ENCODE measurements around the gene CAMK2B.

DNA sequence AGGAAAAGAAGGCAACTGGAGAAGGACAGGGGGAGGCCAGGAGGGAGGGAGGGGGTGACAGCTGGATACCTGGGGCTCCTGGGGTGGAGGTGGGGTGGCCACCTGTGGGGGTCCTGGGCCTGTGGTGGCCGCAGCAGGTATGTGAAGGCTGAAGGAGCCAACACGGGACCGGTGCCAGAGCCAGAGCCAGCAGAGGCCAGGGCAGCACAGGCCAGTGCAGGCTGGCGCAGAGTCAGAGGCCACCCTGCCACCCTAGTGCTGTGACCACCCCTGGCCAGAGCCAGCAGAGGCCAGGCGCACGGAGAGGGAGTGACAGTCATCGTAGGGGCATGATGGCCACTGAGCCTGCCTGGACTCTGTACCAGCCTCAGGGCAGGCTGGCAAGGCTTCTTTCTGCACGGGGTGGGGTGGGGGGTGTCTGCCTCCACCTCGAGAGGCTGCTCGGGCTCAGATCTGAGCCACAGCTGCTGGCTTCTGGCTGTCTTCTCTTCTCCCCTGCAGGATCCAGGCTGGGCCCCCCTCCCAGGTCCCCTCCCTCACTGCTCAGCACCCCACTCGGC lies 95.8 kb downstream of the CAMK2B start:
- TF ChIP-seq, protein P1, sequence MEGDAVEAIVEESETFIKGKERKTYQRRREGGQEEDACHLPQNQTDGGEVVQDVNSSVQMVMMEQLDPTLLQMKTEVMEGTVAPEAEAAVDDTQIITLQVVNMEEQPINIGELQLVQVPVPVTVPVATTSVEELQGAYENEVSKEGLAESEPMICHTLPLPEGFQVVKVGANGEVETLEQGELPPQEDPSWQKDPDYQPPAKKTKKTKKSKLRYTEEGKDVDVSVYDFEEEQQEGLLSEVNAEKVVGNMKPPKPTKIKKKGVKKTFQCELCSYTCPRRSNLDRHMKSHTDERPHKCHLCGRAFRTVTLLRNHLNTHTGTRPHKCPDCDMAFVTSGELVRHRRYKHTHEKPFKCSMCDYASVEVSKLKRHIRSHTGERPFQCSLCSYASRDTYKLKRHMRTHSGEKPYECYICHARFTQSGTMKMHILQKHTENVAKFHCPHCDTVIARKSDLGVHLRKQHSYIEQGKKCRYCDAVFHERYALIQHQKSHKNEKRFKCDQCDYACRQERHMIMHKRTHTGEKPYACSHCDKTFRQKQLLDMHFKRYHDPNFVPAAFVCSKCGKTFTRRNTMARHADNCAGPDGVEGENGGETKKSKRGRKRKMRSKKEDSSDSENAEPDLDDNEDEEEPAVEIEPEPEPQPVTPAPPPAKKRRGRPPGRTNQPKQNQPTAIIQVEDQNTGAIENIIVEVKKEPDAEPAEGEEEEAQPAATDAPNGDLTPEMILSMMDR (IDR thresholded peaks at IDR 0.05), result no peak
- no peak for TF ChIP-seq EZH2 (IDR thresholded peaks at IDR 0.05)
